SK-N-SH (cell line): ENCODE results near the gene ATG2B. TPM values are rescaled to one million over a fixed set of nuclear protein-coding genes. Genes with fewer than 3 reads are reported as not detected.

Source experiments
- CTCF ChIA-PET: fragments of 300-600, 350-600 bp; formaldehyde crosslinking; extraction: SDS; loops from one replicate; lab custom pipeline; 2021; lab: Yijun Ruan, JAX
- POLR2A ChIA-PET: fragments of 350-600 bp; sonication (Branson Sonifier 250); formaldehyde crosslinking; extraction: SDS; loops from one replicate; lab custom pipeline; 2020; ENCODE audit warnings: antibody characterized with exemption, inconsistent platforms; lab: Yijun Ruan, JAX
- DNase-seq: peaks from one replicate; pipeline ENCODE4 v3.0.0; 2012
- H2AFZ ChIP-seq: fragments of 200-600 bp; sonication (generic); 2 replicates; pipeline ENCODE4 v1.8.1; 2016; ENCODE audit warnings: antibody characterized with exemption, mild to moderate bottlenecking, low read depth
- H3F3A ChIP-seq: fragments of 200-600 bp; sonication (generic); replicated peaks from 2 replicates; pipeline ENCODE3; 2016; ENCODE audit warnings: antibody characterized with exemption, mild to moderate bottlenecking; ENCODE audit not compliant: insufficient read depth
- H3K27ac ChIP-seq, 2 experiments: fragments of 200-500 bp in 1 of 2; fragments of 200-600 bp in 1 of 2; sonication (Bioruptor generic) in 1 of 2; sonication (generic), shearing (Covaris generic) in 1 of 2; 2 replicates each; pipeline versions ENCODE4 v1.5.1 to v1.6.1; 2014 to 2016; ENCODE audit warnings: low read depth in 2 of 2, inconsistent platforms in 1 of 2, low read length in 1 of 2, mild to moderate bottlenecking in 1 of 2, mixed read lengths in 1 of 2
- H3K27me3 ChIP-seq: fragments of 200-600 bp; sonication (generic), shearing (Covaris generic); 2 replicates; pipeline ENCODE4 v1.6.1; 2016; ENCODE audit warnings: mixed run types; ENCODE audit not compliant: insufficient read depth
- H3K36me3 ChIP-seq, 2 experiments: fragments of 200-500 bp in 1 of 2; fragments of 200-600 bp in 1 of 2; sonication (Bioruptor generic) in 1 of 2; sonication (generic) in 1 of 2; replicated peaks in 1 of 2; 2 replicates each; pipeline versions ENCODE3 to v1.5.1; 2014 to 2016; ENCODE audit warnings: low read length in 1 of 2, mild to moderate bottlenecking in 1 of 2; ENCODE audit not compliant: insufficient read depth in 2 of 2, control insufficient read depth in 1 of 2
- H3K4me1 ChIP-seq, 2 experiments: fragments of 200-500 bp in 1 of 2; fragments of 200-600 bp in 1 of 2; sonication (Bioruptor generic) in 1 of 2; sonication (generic), shearing (Covaris generic) in 1 of 2; 2 replicates each; pipeline versions ENCODE4 v1.5.1 to v1.6.1; 2014 to 2016; ENCODE audit warnings: low read depth in 1 of 2, low read length in 1 of 2, mixed run types in 1 of 2; ENCODE audit not compliant: insufficient read depth in 2 of 2, control insufficient read depth in 1 of 2
- H3K4me2 ChIP-seq: fragments of 200-600 bp; sonication (generic), shearing (Covaris generic); 2 replicates; pipeline ENCODE4 v1.6.1; 2017; ENCODE audit warnings: mixed run types
- H3K4me3 ChIP-seq, 2 experiments: fragments of 200-500 bp in 1 of 2; fragments of 200-600 bp in 1 of 2; sonication (Bioruptor generic) in 1 of 2; sonication (generic), shearing (Covaris generic) in 1 of 2; 2 replicates each; pipeline versions ENCODE4 v1.5.1 to v1.8.1; 2014 to 2016; ENCODE audit warnings: low read depth in 2 of 2, inconsistent platforms in 1 of 2, low read length in 1 of 2, mild to moderate bottlenecking in 1 of 2, mixed read lengths in 1 of 2, moderate library complexity in 1 of 2
- H3K79me2 ChIP-seq: fragments of 200-600 bp; sonication (generic); 2 replicates; pipeline ENCODE4 v1.8.1; 2017; ENCODE audit warnings: mild to moderate bottlenecking; ENCODE audit not compliant: insufficient read depth
- H3K9ac ChIP-seq: fragments of 200-600 bp; sonication (generic); 2 replicates; pipeline ENCODE4 v1.6.1; 2017; ENCODE audit warnings: mixed run types
- H3K9me2 ChIP-seq: fragments of 200-600 bp; sonication (generic); 2 replicates; pipeline ENCODE4 v1.6.1; 2017; ENCODE audit warnings: mixed run types
- H3K9me3 ChIP-seq: fragments of 200-600 bp; sonication (generic); 2 replicates; pipeline ENCODE4 v1.6.1; 2017; ENCODE audit warnings: mixed run types, mild to moderate bottlenecking, moderate library complexity
- H4K20me1 ChIP-seq: fragments of 200-600 bp; sonication (generic); 2 replicates; pipeline ENCODE4 v1.6.1; 2017; ENCODE audit warnings: mild to moderate bottlenecking, mixed run types; ENCODE audit not compliant: insufficient read depth
- CTCF ChIP-seq: fragments of 200-600 bp; sonication (generic); IDR thresholded peaks from 2 replicates; pipeline ENCODE4 v1.6.1; 2017; ENCODE audit warnings: antibody characterized with exemption, mild to moderate bottlenecking, moderate library complexity
- ELF1 ChIP-seq: IDR thresholded peaks from 2 replicates; pipeline ENCODE4 v1.4.0; 2012
- EZH2phosphoT487 ChIP-seq: fragments of 200-600 bp; sonication (generic); IDR thresholded peaks from 2 replicates; pipeline ENCODE4 v1.6.1; 2017; ENCODE audit warnings: low read depth, mixed run types, mild to moderate bottlenecking, antibody characterized with exemption, moderate library complexity, borderline replicate concordance
- FOXM1 ChIP-seq: IDR thresholded peaks from 2 replicates; pipeline ENCODE4 v1.4.0; 2012; ENCODE audit warnings: low read depth, mild to moderate bottlenecking
- JUND ChIP-seq: IDR thresholded peaks from 2 replicates; pipeline ENCODE4 v1.4.0; 2012
- MAX ChIP-seq: IDR thresholded peaks from 2 replicates; pipeline ENCODE4 v1.4.0; 2012; ENCODE audit warnings: low read depth
- MXI1 ChIP-seq: IDR thresholded peaks from 2 replicates; pipeline ENCODE4 v1.6.1; 2012; ENCODE audit warnings: mild to moderate bottlenecking, low read depth, low read length, improper control_type of control experiment
- NRF1 ChIP-seq: IDR thresholded peaks from 2 replicates; pipeline ENCODE4 v1.6.1; 2012; ENCODE audit warnings: low read depth, mild to moderate bottlenecking, low read length
- RAD21 ChIP-seq: IDR thresholded peaks from 2 replicates; pipeline ENCODE4 v1.6.1; 2012; ENCODE audit warnings: mild to moderate bottlenecking, low read length
- RCOR1 ChIP-seq: fragments of 150-350 bp; IDR thresholded peaks from 2 replicates; pipeline ENCODE4 v1.6.1; 2017; ENCODE audit warnings: antibody characterized with exemption, low read length
- RFX5 ChIP-seq: IDR thresholded peaks from 2 replicates; pipeline ENCODE4 v1.6.1; 2012; ENCODE audit warnings: mild to moderate bottlenecking, improper control_type of control experiment, low read length
- SMC3 ChIP-seq: IDR thresholded peaks from 2 replicates; pipeline ENCODE4 v1.6.1; 2012; ENCODE audit warnings: low read depth, low read length, improper control_type of control experiment
- TAF1 ChIP-seq: IDR thresholded peaks from 2 replicates; pipeline ENCODE4 v1.6.1; 2012; ENCODE audit warnings: low read depth, mild to moderate bottlenecking, low read length, moderate library complexity, borderline replicate concordance
- TCF12 ChIP-seq: IDR thresholded peaks from 2 replicates; pipeline ENCODE4 v1.4.0; 2012
- YY1 ChIP-seq: IDR thresholded peaks from 2 replicates; pipeline ENCODE4 v1.4.0; 2012; ENCODE audit warnings: low read depth, mild to moderate bottlenecking
- ZBTB33 ChIP-seq: IDR thresholded peaks from 2 replicates; pipeline ENCODE4 v1.4.0; 2012; ENCODE audit warnings: low read depth, borderline replicate concordance
- WGBS: methylation state at CpG from one replicate; pipeline ENCODE4 v1.1.6; 2017; ENCODE audit warnings: low lambda C conversion rate; 5-methylcytosine and 5-hydroxymethylcytosine counted together
- polyA plus RNA-seq, 3 experiments: library from polyadenylated mRNA; depleted of rRNA; stranded (reverse); fragments of >200 nt; gene quantifications; 2 replicates each; pipeline ENCODE4 v1.2.3, GENCODE V29; 2012

Gene ATG2B
- polyA plus RNA-seq, 1 of the 3 experiments (the other 2 are of a cell fraction) = 5.8 TPM

GRCh38 chr14:96264200-96264553, 99.0 kb downstream of the ATG2B start:
- H3K4me1 ChIP-seq = peaks cover 22 to 39% of the 10 kb centered on the region in 2 experiments; a peak in 3 of 4 replicates
- POLR2A ChIA-PET = no interaction called here
- DNase-seq = no peak
- TF ChIP-seq FOXM1 (no peak), TAF1 (no peak), TCF12 (no peak), MAX (no peak), JUND (no peak), CTCF (no peak), RFX5 (no peak), ZBTB33 (no peak), RCOR1 (no peak), SMC3 (no peak), ELF1 (no peak), YY1 (no peak)
- H3K9me2 ChIP-seq = no peaks in the 10 kb centered on the region
- no peak overlapping the region for H3K27ac ChIP-seq
- H3K9me3 ChIP-seq = peaks cover 8% of the 10 kb centered on the region; the same call in 1 of the 2 replicates
- CTCF ChIA-PET = interaction anchor here (1.0 to 4.1 kb wide), 4 partner anchors 9 to 182 kb away, joined by 3 to 22 read pairs (median 6); no protein-coding TSS in a partner anchor
- peaks cover 12% of the 10 kb centered on the region for H3F3A ChIP-seq
- H3K79me2 ChIP-seq = peaks cover 47% of the 10 kb centered on the region
- no peak overlapping the region for H3K4me3 ChIP-seq
- no peak overlapping the region for H2AFZ ChIP-seq
- H3K9ac ChIP-seq = no peak overlapping the region
- H3K4me2 ChIP-seq = no peak overlapping the region
- WGBS = 97% methylated on average over 14 of the region's 14 CpGs
- no peaks in the 10 kb centered on the region for H3K27me3 ChIP-seq
- peaks cover 0 to 36% of the 10 kb centered on the region in 2 experiments for H3K36me3 ChIP-seq
- H4K20me1 ChIP-seq = no peaks in the 10 kb centered on the region

GRCh38 chr14:96263347-96264199, 99.6 kb downstream of the ATG2B start:
- CTCF ChIA-PET = interaction anchor here (0.6 to 3.0 kb wide), 6 partner anchors 8 to 181 kb away, joined by 3 to 27 read pairs (median 4); no protein-coding TSS in a partner anchor
- no peak for TF ChIP-seq NRF1
- no peak for TF ChIP-seq EZH2phosphoT487
- no peak for TF ChIP-seq RAD21
- no peak for TF ChIP-seq SMC3
- TF ChIP-seq TCF12 = no peak
- TF ChIP-seq RCOR1 = no peak
- no peak for TF ChIP-seq YY1
- TF ChIP-seq RFX5 = no peak
- no peak for TF ChIP-seq MXI1
- WGBS = 82% methylated on average over 13 of the region's 20 CpGs

More at GRCh38 chr14:96263347-96264199, 99.6 kb downstream of the ATG2B start:
- Histone ChIP-seq H2AFZ (no peak overlapping the region), H3K9me3 (peaks cover 10% of the 10 kb centered on the region; the same call in 1 of the 2 replicates), H3K4me1 (peaks cover 18 to 34% of the 10 kb centered on the region in 2 experiments; a peak in 3 of 4 replicates), H3K79me2 (peaks cover 53% of the 10 kb centered on the region), H3K4me2 (no peak overlapping the region), H3K27ac (no peak overlapping the region), H3F3A (peaks cover 10% of the 10 kb centered on the region), H3K36me3 (peaks cover 0 to 42% of the 10 kb centered on the region in 2 experiments), H4K20me1 (no peaks in the 10 kb centered on the region), H3K9me2 (no peaks in the 10 kb centered on the region), H3K9ac (no peak overlapping the region), H3K27me3 (no peaks in the 10 kb centered on the region), H3K4me3 (no peak overlapping the region)
- POLR2A ChIA-PET = no interaction called here
- no peak for DNase-seq
